GM18907 (cell line): ENCODE data around the gene BRD8.
A peak's percentile ranks its signal among the peaks of the same experiment; 100 is the strongest.
"Not testable (repeated sequence)": the region's sequence is repeated elsewhere in the genome, so short reads cannot be mapped to it uniquely, and the experiment has no call there.

Experiments
- ATAC-seq: cut with Tn5 transposase; IDR thresholded peaks from one replicate; pipeline ENCODE4 v1.9.1; 2021; ENCODE audit warnings: mild to moderate bottlenecking, moderate library complexity; ENCODE audit not compliant: unreplicated experiment

The BRD8 gene

GRCh38 chr5:138178516-138179276 lies at the start of gene BRD8, which contains the start of gene KIF20A:
Gene BRD8 (minus strand): TSS chr5:138178630. CDS start chr5:138178614, 16 bp downstream.
Gene KIF20A (plus strand): TSS chr5:138179112. CDS start chr5:138179681, 569 bp downstream.
- peak; percentile 83 for ATAC-seq

GRCh38 chr5:138226910-138227309 lies 48.5 kb upstream of the BRD8 start:
- no peak for ATAC-seq

GRCh38 chr5:138224712-138225111 lies 46.3 kb upstream of the BRD8 start:
- no peak for ATAC-seq

- ATAC-seq = no peak
These were observed 45.1 kb upstream of the BRD8 start for GRCh38 chr5:138223532-138223931.

GRCh38 chr5:138216799-138217198 lies 38.4 kb upstream of the BRD8 start:
- no peak for ATAC-seq

- peak; percentile 97 for ATAC-seq
These were observed 35.0 kb upstream of the BRD8 start, which contains the start of gene CDC23 for GRCh38 chr5:138213161-138214029. Gene CDC23 (minus strand): TSS chr5:138213323. CDS start chr5:138213312, 11 bp downstream.

GRCh38 chr5:138212828-138213160 lies 34.4 kb upstream of the BRD8 start:
- ATAC-seq = peak; percentile 13

- ATAC-seq = no peak
These were observed 32.6 kb upstream of the BRD8 start for GRCh38 chr5:138210985-138211384.

- not testable (repeated sequence) for ATAC-seq
These were observed 15.4 kb upstream of the BRD8 start for GRCh38 chr5:138193859-138194258.

GRCh38 chr5:138192826-138193225 lies 14.4 kb upstream of the BRD8 start:
- no peak for ATAC-seq

- ATAC-seq = no peak
These were observed 10.2 kb upstream of the BRD8 start for GRCh38 chr5:138188626-138189025.

GRCh38 chr5:138186002-138186447 lies 7.6 kb upstream of the BRD8 start:
- ATAC-seq = no peak

GRCh38 chr5:138182808-138183207 lies 4.4 kb upstream of the BRD8 start:
- no peak for ATAC-seq

GRCh38 chr5:138180841-138181240 lies 2.4 kb upstream of the BRD8 start:
- ATAC-seq = no peak

- ATAC-seq = no peak
These were observed 1.9 kb upstream of the BRD8 start for GRCh38 chr5:138180183-138180782.

- peak; percentile 12 for ATAC-seq
These were observed 937 bp upstream of the BRD8 start for GRCh38 chr5:138179277-138179857.

- ATAC-seq = no peak
These were observed 402 bp downstream of the BRD8 start for GRCh38 chr5:138177941-138178515.

GRCh38 chr5:138170299-138170698 lies 8.1 kb downstream of the BRD8 start:
- ATAC-seq = no peak

GRCh38 chr5:138169124-138169523 lies 9.3 kb downstream of the BRD8 start:
- no peak for ATAC-seq

- no peak for ATAC-seq
These were observed 14.7 kb downstream of the BRD8 start for GRCh38 chr5:138163721-138164120.

GRCh38 chr5:138160706-138161105 lies 17.7 kb downstream of the BRD8 start:
- ATAC-seq = no peak
